ENCODE data around the gene VWA3A.
"Not testable (repeated sequence)": the region's sequence is repeated elsewhere in the genome, so short reads cannot be mapped to it uniquely, and the experiment has no call there.

VWA3A gene

GRCh38 chr16:22188595-22189442 is 96.5 kb downstream of the VWA3A start:
- peak overlapping the region; percentile 88 to 91 for H3K4me3 Mint-ChIP-seq
- peak overlapping the region; percentile 96 for H3K27ac Mint-ChIP-seq
- no peak for ATAC-seq (replicated peaks)
- peaks cover 3 to 5% of the 10 kb centered on the region in 2 donors for H3K36me3 Mint-ChIP-seq
- no peaks in the 10 kb centered on the region for H3K27me3 Mint-ChIP-seq
- peak; percentile 47 for DNase-seq
- H3K4me1 Mint-ChIP-seq = peaks cover 34 to 42% of the 10 kb centered on the region in 2 donors
- peaks cover 4 to 5% of the 10 kb centered on the region in 2 donors for H3K9me3 Mint-ChIP-seq

- H3K36me3 Mint-ChIP-seq = peaks cover 3 to 11% of the 10 kb centered on the region in 2 donors
- peaks cover 8 to 9% of the 10 kb centered on the region in 2 donors for H3K9me3 Mint-ChIP-seq
- ATAC-seq (replicated peaks) (no peak), DNase-seq (no peak)
- H3K27me3 Mint-ChIP-seq = no peaks in the 10 kb centered on the region
- peaks cover 40 to 49% of the 10 kb centered on the region in 2 donors for H3K4me1 Mint-ChIP-seq
- H3K27ac Mint-ChIP-seq = peak overlapping the region; percentile 96
- peak overlapping the region; percentile 88 to 91 for H3K4me3 Mint-ChIP-seq
Observed at GRCh38 chr16:22189473-22190080, 97.2 kb downstream of the VWA3A start.

DNA sequence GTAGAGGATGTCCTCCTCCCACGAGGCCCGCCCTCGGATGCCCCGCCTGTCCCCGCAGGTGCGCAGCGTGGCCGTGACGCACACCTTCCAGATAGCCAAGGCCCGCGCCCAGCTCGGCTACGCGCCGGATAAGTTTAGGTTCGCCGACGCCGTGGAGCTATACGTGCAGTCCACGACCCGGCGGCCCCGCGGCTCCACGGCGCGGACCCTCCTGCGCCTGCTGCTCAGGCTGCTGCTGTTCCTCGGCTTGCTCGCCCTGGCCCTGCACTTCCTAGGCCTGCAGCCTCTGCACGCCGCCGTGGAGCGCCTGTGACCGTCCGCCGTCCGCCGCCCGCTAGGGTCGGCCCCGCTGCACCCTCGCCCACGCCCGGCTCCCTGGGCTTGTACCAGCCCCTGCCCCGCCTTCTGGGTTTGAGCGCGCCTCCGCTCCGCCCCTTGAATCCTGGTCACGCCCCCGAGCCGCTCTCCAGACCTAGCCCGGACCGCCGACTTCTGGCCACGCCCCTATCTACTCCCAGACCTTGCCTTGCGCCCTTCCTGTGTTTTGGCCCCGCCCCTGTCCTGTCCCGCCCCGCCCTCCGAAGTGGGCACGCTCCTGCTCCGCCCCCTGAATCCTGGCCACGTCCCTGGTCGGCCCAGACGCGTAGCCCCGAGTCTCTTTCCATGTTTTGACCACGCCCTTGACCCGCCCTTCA is 97.9 kb downstream of the VWA3A start:
- Mint-ChIP-seq H3K27ac (peak overlapping the region; percentile 96), H3K4me1 (peaks cover 46 to 56% of the 10 kb centered on the region in 2 donors), H3K4me3 (peak overlapping the region; percentile 88 to 91), H3K27me3 (no peaks in the 10 kb centered on the region), H3K9me3 (peaks cover 9 to 12% of the 10 kb centered on the region in 2 donors), H3K36me3 (peaks cover 5 to 16% of the 10 kb centered on the region in 2 donors)
- DNase-seq = peak; percentile 98
- ATAC-seq (replicated peaks) = peak; percentile 64 to 69

DNA sequence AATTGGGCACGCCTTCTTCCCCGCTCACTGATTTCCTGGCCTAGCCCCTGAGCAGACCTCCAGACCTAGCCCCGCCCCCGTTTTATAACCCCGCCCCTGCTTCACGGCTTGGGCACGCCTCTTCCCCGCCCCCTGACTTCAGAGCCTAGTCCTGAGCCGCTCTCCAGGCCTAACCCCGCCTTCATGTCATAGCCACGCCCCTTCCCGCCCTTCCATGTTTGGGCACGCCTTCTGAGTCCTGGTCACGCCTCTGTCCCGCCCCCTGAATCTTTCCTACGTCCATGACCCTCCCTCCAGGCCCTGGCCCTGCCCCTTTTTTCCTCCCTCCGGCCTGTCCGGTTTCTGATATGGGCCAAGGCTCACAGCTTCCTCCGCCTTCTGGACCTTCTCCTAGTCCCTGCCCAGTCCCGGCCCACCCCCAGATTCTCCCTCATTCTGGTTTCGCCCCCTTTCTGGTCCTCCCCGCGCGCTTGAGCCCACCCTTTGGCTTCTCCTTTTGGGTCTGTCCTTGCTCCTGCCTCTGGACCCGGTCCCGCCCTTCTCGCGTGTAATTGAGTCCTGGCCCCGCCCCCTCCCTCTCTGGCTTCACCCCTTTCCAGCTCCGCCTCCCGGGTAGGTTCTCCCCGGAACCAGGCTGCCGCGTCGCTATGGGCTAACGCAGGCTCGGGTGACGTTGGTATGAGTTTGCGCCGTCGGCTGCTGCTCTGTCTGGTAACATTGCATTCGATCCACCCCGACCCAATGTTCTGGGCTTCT is 98.6 kb downstream of the VWA3A start:
- peaks cover 51 to 63% of the 10 kb centered on the region in 2 donors for H3K4me1 Mint-ChIP-seq
- peaks cover 4 to 5% of the 10 kb centered on the region in 2 donors for H3K27me3 Mint-ChIP-seq
- H3K9me3 Mint-ChIP-seq = peaks cover 11 to 12% of the 10 kb centered on the region in 2 donors
- H3K36me3 Mint-ChIP-seq = peaks cover 8 to 22% of the 10 kb centered on the region in 2 donors
- peak; percentile 54 to 68 for ATAC-seq (replicated peaks)
- peak; percentile 92 for DNase-seq
- peak overlapping the region; percentile 96 for H3K27ac Mint-ChIP-seq
- H3K4me3 Mint-ChIP-seq = peak overlapping the region; percentile 88 to 91

DNA sequence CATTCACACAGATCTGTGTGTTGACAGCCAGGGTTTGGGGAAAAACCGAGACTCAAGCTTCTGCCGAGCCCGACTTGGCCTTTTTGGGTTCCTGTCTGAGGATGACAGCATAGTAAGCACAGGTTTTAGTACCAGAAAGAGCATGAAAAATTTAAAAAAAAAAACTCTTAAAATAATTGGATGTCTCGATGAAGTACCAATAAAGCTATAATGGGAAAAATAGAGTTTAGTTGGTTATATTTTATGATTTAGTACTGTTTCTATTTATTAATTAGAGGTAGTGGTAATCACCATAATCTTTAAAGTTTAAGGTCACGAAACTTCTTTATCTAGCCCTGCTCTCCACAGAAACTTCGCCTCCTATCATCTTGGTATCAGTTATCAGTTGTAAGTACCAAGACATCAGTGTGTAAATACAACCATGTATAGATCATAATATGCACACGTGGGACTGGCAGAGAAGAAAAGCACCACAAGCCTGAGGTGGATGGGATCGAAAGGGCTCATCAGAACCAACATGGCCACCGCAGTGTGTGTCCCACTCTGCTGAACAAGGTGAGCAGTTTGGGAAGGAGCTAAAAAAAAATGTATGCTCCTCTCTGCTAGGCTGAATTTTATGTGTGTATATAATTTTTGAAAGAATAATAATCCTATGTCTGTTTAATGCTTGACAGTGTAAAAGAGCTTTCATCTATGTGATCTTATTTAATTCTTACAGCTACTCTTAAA is 99.4 kb downstream of the VWA3A start:
- H3K27ac Mint-ChIP-seq = peak overlapping the region; percentile 96

DNA sequence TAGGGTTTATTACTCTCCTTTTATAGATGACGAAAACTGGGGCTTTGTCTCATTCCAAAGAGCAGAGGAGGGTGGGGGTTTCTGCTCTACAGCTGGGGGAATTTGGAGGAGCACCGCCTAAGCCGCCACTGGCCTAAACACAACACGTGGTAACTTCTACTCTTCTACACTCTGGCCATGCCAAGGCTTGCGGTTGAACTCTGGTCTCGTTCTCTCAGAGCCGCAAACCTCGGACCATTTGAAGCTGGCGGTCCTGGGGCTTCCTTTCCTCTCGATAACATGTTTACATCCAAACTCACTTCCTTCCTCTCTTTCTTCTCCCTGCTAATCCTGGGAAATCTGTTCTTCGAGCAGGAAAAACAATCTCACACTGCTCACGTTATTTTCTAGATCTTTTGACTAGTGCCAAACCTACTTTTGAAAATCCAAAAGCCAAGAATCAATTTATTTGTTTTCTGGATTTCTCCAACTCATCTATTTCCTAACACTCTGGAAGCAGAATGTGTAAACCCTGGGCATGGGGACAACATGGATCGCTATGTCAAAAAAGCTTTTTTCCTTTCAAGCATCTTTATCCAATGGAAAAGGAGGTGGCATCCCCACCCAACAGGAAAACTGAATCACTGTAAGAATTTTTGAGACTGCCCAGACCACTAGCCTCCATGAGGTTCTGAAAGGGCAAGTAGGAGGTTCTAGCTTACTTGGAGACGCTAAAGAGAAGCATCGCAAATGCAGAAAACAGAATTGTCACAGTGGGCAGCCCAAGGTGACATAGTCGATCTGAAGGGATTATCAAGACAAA is 100.1 kb downstream of the VWA3A start:
- Mint-ChIP-seq H3K4me1 (peaks cover 50 to 65% of the 10 kb centered on the region in 2 donors), H3K4me3 (peak overlapping the region; percentile 73 to 91), H3K36me3 (peaks cover 8 to 22% of the 10 kb centered on the region in 2 donors), H3K27me3 (peaks cover 4 to 5% of the 10 kb centered on the region in 2 donors), H3K27ac (peak overlapping the region; percentile 92), H3K9me3 (peaks cover 11 to 12% of the 10 kb centered on the region in 2 donors)
- DNase-seq = peak; percentile 83
- peak; percentile 28 to 35 for ATAC-seq (replicated peaks)

More for the DNA sequence above, 99.4 kb downstream of the VWA3A start:
- H3K4me3 Mint-ChIP-seq = peak overlapping the region; percentile 88 to 91
- no peak for DNase-seq
- H3K27me3 Mint-ChIP-seq = peaks cover 4 to 5% of the 10 kb centered on the region in 2 donors
- peaks cover 11 to 12% of the 10 kb centered on the region in 2 donors for H3K9me3 Mint-ChIP-seq
- peaks cover 51 to 65% of the 10 kb centered on the region in 2 donors for H3K4me1 Mint-ChIP-seq
- H3K36me3 Mint-ChIP-seq = peaks cover 8 to 22% of the 10 kb centered on the region in 2 donors
- no peak for ATAC-seq (replicated peaks)

DNA sequence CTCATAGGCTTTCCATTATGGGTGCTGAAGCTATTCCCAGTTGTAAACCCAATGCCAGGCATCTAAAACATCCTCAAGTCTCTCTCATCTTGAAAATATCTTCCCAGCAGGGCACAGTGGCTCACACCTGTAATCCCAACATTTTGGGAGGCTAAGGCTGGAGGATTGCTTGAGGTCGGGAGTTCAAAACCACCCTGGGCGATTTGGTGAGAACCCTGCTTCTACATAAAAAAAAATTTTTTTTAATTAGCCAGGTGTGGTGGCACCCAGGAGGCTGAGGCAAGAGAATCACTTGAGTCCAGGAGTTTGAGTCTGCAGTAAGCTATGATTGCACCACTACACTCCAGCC is 100.7 kb downstream of the VWA3A start:
- Mint-ChIP-seq H3K36me3 (peaks cover 8 to 22% of the 10 kb centered on the region in 2 donors), H3K27me3 (peaks cover 4 to 5% of the 10 kb centered on the region in 2 donors), H3K27ac (no peak overlapping the region), H3K9me3 (peaks cover 11 to 12% of the 10 kb centered on the region in 2 donors), H3K4me3 (no peak overlapping the region), H3K4me1 (peaks cover 49 to 63% of the 10 kb centered on the region in 2 donors)
- DNase-seq (no peak), ATAC-seq (replicated peaks) (no peak)

GRCh38 chr16:22194707-22195444 is 102.5 kb downstream of the VWA3A start:
- peak overlapping the region; percentile 86 for H3K4me3 Mint-ChIP-seq
- peaks cover 11 to 12% of the 10 kb centered on the region in 2 donors for H3K9me3 Mint-ChIP-seq
- peak; percentile 62 for DNase-seq
- peaks cover 38 to 50% of the 10 kb centered on the region in 2 donors for H3K4me1 Mint-ChIP-seq
- H3K27me3 Mint-ChIP-seq = peaks cover 4 to 5% of the 10 kb centered on the region in 2 donors
- H3K27ac Mint-ChIP-seq = peak overlapping the region; percentile 100
- no peak for ATAC-seq (replicated peaks)
- peaks cover 8 to 22% of the 10 kb centered on the region in 2 donors for H3K36me3 Mint-ChIP-seq

DNA sequence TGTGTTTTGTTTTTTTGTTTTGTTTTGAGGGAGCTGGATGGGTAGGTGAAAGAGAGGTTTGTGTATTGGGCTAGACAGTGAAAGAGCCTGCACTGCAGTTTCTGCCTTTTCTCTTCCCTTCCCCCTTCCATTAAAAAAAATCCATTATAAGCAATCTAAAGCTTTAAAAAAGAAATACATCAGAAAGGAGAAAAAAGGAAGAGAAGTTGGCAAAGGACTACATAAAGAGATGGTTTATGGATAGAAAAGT is 103.0 kb downstream of the VWA3A start:
- peaks cover 37 to 47% of the 10 kb centered on the region in 2 donors for H3K4me1 Mint-ChIP-seq
- DNase-seq = no peak
- no peak for ATAC-seq (replicated peaks)
- peak overlapping the region; percentile 86 for H3K4me3 Mint-ChIP-seq
- H3K27me3 Mint-ChIP-seq = peaks cover 4 to 5% of the 10 kb centered on the region in 2 donors
- peaks cover 8 to 22% of the 10 kb centered on the region in 2 donors for H3K36me3 Mint-ChIP-seq
- peaks cover 11 to 12% of the 10 kb centered on the region in 2 donors for H3K9me3 Mint-ChIP-seq
- peak overlapping the region; percentile 100 for H3K27ac Mint-ChIP-seq

DNA sequence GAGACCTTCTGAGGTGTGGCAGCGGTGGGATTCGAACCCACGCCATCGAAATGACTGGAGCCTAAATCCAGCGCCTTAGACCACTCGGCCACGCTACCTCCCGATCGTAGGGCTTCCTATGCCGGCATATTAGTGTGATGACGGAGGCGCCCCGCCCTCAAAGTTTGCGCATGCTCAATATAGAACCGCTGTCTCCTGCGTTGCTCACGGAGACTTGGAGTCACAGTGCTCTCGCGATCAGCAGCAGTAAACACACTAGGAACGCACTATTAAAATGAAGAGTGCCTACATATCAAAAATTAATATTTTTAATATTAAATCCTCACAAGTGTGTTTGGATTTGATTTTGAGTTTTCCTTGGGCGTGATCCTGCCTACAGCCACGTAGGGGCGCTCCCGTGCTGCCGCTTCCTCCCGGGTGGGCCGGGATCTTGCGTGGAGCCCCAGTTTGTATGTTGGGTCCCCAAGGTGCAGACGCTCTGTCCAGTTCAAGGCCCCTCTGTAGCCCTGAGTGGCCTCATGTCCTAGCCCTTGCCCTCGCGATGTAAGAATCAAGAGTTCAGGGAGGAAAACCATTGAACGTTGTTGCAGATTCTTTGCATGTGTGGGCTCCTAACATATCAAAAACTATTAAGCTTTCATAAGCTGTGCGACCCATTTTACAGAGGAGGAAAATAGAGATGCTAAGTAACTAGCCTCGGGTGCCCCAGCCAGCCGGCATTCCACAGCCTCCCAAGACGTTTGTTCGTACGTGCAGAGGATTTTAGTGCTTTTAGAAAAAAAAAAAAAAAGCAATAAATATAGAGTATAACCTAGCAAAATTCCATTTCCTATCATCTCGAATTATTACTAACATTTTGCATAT is 103.6 kb downstream of the VWA3A start:
- H3K27ac Mint-ChIP-seq = peak overlapping the region; percentile 100
- H3K36me3 Mint-ChIP-seq = peaks cover 8 to 22% of the 10 kb centered on the region in 2 donors
- peaks cover 11 to 12% of the 10 kb centered on the region in 2 donors for H3K9me3 Mint-ChIP-seq
- H3K4me3 Mint-ChIP-seq = peak overlapping the region; percentile 86
- H3K4me1 Mint-ChIP-seq = peaks cover 37 to 47% of the 10 kb centered on the region in 2 donors
- ATAC-seq (replicated peaks) = peak; percentile 26 to 29
- peaks cover 4 to 5% of the 10 kb centered on the region in 2 donors for H3K27me3 Mint-ChIP-seq
- peak; percentile 87 for DNase-seq

DNA sequence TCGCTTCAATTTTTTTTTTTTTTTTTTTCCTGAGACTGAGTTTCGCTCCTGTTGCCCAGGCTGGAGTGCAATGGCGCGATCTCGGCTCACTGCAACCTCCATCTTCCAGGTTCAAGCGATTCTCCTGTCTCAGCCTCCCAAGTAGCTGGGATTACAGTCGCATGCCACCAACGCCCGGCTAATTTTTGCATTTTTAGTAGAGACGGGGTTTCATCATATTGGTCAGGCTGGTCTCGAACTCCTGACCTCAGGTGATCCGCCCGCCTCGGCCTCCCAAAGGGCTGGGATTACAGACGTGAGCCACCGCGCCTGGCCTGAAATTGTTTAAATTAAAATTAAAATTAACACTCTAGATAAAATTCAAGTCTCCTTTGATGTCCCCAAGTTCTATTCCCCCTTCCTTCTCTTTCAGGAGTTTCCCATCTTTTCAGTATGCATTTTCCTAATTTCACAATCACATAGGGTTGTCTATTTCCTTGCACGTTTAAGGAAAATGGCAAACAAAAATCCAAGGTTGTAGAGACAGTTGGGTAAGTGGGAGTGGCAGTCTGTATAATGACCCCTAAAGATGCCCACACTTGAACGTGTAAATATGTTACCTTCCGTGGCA is 104.3 kb downstream of the VWA3A start:
- H3K9me3 Mint-ChIP-seq = peaks cover 11 to 12% of the 10 kb centered on the region in 2 donors
- H3K36me3 Mint-ChIP-seq = peaks cover 8 to 22% of the 10 kb centered on the region in 2 donors
- H3K4me1 Mint-ChIP-seq = peaks cover 36 to 46% of the 10 kb centered on the region in 2 donors
- H3K27ac Mint-ChIP-seq; H3K27me3 Mint-ChIP-seq; ATAC-seq (replicated peaks); DNase-seq: not testable (repeated sequence)
- H3K4me3 Mint-ChIP-seq = peak overlapping the region; percentile 67 to 68
